HepG2 (cell line): ENCODE data around the gene GPATCH3. TPM values are rescaled to one million over a fixed set of nuclear protein-coding genes. Genes with fewer than 3 reads are reported as not detected.

Source experiments
- ARHGAP35 ChIP-seq: sonication (generic); formaldehyde crosslinking; IDR thresholded peaks from 2 replicates; pipeline ENCODE4 v1.9.0; 2022; ENCODE audit warnings: mild to moderate bottlenecking, inconsistent platforms, moderate library complexity, missing genetic modification reagents, borderline replicate concordance
- BHLHE40 ChIP-seq: IDR thresholded peaks from 2 replicates; pipeline ENCODE4 v1.6.1; 2011; ENCODE audit warnings: low read length, improper control_type of control experiment
- EHMT2 ChIP-seq: fragments of 200-600 bp; sonication (generic); IDR thresholded peaks from 2 replicates; pipeline ENCODE4 v1.7.0; 2017; ENCODE audit warnings: antibody characterized with exemption, low read depth, low read length, borderline replicate concordance
- GABPB1 ChIP-seq: IDR thresholded peaks from 2 replicates; pipeline ENCODE4 v1.6.1; 2016; ENCODE audit warnings: mild to moderate bottlenecking, missing genetic modification reagents, moderate library complexity, missing compliant biosample characterization
- ISX ChIP-seq: sonication (generic); formaldehyde crosslinking; conservative IDR thresholded peaks from 2 replicates; pipeline ENCODE4 v1.5.0; 2020; ENCODE audit warnings: missing genetic modification reagents
- KDM5B ChIP-seq: sonication (generic); formaldehyde crosslinking; IDR thresholded peaks from 2 replicates; pipeline ENCODE4 v1.4.0; 2020; ENCODE audit warnings: missing genetic modification reagents, mild to moderate bottlenecking, borderline replicate concordance
- MAZ ChIP-seq, 2 experiments: sonication (generic) in 1 of 2; formaldehyde crosslinking in 1 of 2; IDR thresholded peaks; 2 replicates each; pipeline versions ENCODE4 v1.5.0 to v1.6.1; 2012 to 2020; ENCODE audit warnings: low read depth in 2 of 2, mild to moderate bottlenecking in 2 of 2, borderline replicate concordance in 1 of 2, improper control_type of control experiment in 1 of 2, low read length in 1 of 2, missing genetic modification reagents in 1 of 2, moderate library complexity in 1 of 2
- NR1H2 ChIP-seq: sonication (generic); formaldehyde crosslinking; IDR thresholded peaks from 2 replicates; pipeline ENCODE4 v1.8.1; 2022; ENCODE audit warnings: low read depth, missing genetic modification reagents, borderline replicate concordance
- PITX1 ChIP-seq: sonication (generic); formaldehyde crosslinking; IDR thresholded peaks from 2 replicates; pipeline ENCODE4 v1.5.1; 2020; ENCODE audit warnings: mild to moderate bottlenecking, missing genetic modification reagents
- SMAD9 ChIP-seq: sonication (generic); formaldehyde crosslinking; IDR thresholded peaks from 2 replicates; pipeline ENCODE4 v1.5.1; 2020; ENCODE audit warnings: mild to moderate bottlenecking, missing genetic modification reagents
- ZNF329 ChIP-seq: sonication (generic); formaldehyde crosslinking; IDR thresholded peaks from 2 replicates; pipeline ENCODE4 v1.9.0; 2021; ENCODE audit warnings: low read depth, mild to moderate bottlenecking, missing genetic modification reagents
- ZNF615 ChIP-seq: sonication (generic); formaldehyde crosslinking; IDR thresholded peaks from 2 replicates; pipeline ENCODE4 v1.5.0; 2020; ENCODE audit warnings: mild to moderate bottlenecking, missing genetic modification reagents, borderline replicate concordance
- ZNF670 ChIP-seq: sonication (generic); formaldehyde crosslinking; IDR thresholded peaks from 2 replicates; pipeline ENCODE4 v1.8.0; 2022; ENCODE audit warnings: mild to moderate bottlenecking, missing genetic modification reagents, borderline replicate concordance
- ZNF883 ChIP-seq: sonication (generic); formaldehyde crosslinking; IDR thresholded peaks from 2 replicates; pipeline ENCODE4 v1.5.1; 2020; ENCODE audit warnings: mild to moderate bottlenecking, missing genetic modification reagents; ENCODE audit errors: not compliant biosample characterization
- ZSCAN31 ChIP-seq: sonication (generic); formaldehyde crosslinking; IDR thresholded peaks from 2 replicates; pipeline ENCODE4 v1.5.0; 2020; ENCODE audit warnings: low read depth, mild to moderate bottlenecking, missing genetic modification reagents
- polyA plus RNA-seq, 8 experiments: library from polyadenylated mRNA; depleted of rRNA in 3 of 8; stranded (reverse) in 7 of 8; unstranded in 1 of 8; fragments of >200 nt; fragmentation: Illumina TruSeq in 4 of 8; extraction: Trizol in 4 of 8; gene quantifications; 2 replicates each; pipeline versions ENCODE4 v1.2.1 to v1.2.3, GENCODE V29; 2011 to 2016; ENCODE audit warnings: low read depth in 4 of 8, missing spikeins in 1 of 8, mixed read lengths in 1 of 8; ENCODE audit not compliant: insufficient read depth in 1 of 8
- total RNA-seq, 5 experiments: library from RNA; depleted of rRNA; stranded (reverse); fragments of >200 nt; fragmentation: Illumina TruSeq; extraction: Trizol; gene quantifications; 2 replicates each; pipeline ENCODE4 v1.2.3, GENCODE V29; 2016; ENCODE audit warnings: low read depth in 1 of 5
- TF ChIP-seq, protein P1 (sequence below): sonication (generic); formaldehyde crosslinking; conservative IDR thresholded peaks from 2 replicates; pipeline ENCODE4 v1.4.0; 2020; ENCODE audit warnings: missing genetic modification reagents
- TF ChIP-seq, protein P2 (sequence below): sonication (generic); formaldehyde crosslinking; IDR thresholded peaks from 2 replicates; pipeline ENCODE4 v1.4.0; 2020; ENCODE audit warnings: missing genetic modification reagents, borderline replicate concordance
- TF ChIP-seq, protein P3 (sequence below): sonication (generic); formaldehyde crosslinking; conservative IDR thresholded peaks from 2 replicates; pipeline ENCODE4 v1.8.0; 2022; ENCODE audit warnings: mild to moderate bottlenecking, moderate library complexity, missing genetic modification reagents

Gene GPATCH3
- total and polyA plus RNA-seq, 2 of the 13 experiments (the other 11 are each of a cell fraction or from before 2014, with no cell fraction given) = 8.3 to 11.0 TPM

DNA sequence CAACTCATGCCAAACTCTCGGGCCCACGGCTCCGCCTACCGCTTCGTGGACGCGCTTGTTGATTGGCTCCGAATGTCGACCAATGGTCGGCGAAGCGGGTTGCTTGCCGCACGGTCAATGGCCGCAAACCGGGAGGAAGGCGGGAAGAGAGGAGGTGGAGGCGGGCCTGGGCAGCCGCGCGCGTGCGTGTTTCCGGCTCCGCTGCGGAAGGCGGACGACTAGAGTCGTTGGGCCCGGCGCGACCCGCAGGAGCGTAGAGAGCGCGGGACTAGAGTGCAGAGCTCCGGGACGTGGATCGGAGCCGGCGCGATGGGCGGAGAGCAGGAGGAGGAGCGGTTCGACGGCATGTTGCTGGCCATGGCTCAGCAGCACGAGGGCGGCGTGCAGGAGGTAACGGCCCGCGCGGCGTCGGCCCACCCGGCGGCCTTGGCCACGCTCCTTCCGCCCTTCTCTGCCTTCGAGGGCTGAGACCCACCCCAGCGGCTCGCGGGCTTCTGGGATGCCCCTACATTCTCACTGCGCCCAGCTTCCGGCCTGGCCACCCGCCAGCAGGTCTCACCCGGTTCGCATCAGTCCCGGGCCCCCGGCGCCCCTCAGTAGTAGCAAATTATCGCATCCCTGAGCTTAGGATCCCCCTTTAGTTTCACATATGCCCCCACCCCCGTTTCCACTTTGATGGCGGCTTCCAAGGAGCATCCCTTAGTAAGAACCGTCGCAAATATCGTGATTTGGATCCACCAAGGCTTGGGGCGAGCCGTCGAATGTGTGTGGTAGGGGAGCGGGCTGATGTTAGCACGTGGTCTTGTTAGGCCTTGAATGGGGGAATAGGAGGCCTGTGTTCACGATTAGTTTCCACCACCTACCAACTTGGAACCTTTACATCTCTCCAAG is 21.5 kb upstream of the GPATCH3 start, which contains the start of gene NUDC (continued):
- no peak for TF ChIP-seq ZNF615 (CRISPR knock-in tag)
- TF ChIP-seq GABPB1 = peak; percentile 97
- TF ChIP-seq, protein P1, sequence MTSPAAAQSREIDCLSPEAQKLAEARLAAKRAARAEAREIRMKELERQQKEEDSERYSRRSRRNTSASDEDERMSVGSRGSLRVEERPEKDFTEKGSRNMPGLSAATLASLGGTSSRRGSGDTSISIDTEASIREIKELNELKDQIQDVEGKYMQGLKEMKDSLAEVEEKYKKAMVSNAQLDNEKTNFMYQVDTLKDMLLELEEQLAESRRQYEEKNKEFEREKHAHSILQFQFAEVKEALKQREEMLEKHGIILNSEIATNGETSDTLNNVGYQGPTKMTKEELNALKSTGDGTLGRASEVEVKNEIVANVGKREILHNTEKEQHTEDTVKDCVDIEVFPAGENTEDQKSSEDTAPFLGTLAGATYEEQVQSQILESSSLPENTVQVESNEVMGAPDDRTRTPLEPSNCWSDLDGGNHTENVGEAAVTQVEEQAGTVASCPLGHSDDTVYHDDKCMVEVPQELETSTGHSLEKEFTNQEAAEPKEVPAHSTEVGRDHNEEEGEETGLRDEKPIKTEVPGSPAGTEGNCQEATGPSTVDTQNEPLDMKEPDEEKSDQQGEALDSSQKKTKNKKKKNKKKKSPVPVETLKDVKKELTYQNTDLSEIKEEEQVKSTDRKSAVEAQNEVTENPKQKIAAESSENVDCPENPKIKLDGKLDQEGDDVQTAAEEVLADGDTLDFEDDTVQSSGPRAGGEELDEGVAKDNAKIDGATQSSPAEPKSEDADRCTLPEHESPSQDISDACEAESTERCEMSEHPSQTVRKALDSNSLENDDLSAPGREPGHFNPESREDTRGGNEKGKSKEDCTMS (CRISPR knock-in tag) = no peak
- peak; percentile 69; the same call in 1 of the 2 replicates for TF ChIP-seq NR1H2 (CRISPR knock-in tag)
- TF ChIP-seq ZNF670 (CRISPR knock-in tag) = no peak; the same call in 1 of the 2 replicates
- TF ChIP-seq MAZ (IDR thresholded peaks at IDR 0.05; ENCODE audit: borderline replicate concordance, low read depth, low read length) = no peak
- TF ChIP-seq MAZ (CRISPR knock-in tag; IDR thresholded peaks at IDR 0.05; ENCODE audit: low read depth) = peak; percentile 81
- no peak for TF ChIP-seq EHMT2
- TF ChIP-seq ARHGAP35 = peak; percentile 66; the same call in 1 of the 2 replicates
- 0 out of 2 replicates have a peak, but pooled peaks have one; percentile 35 for TF ChIP-seq PITX1
- TF ChIP-seq, protein P2, sequence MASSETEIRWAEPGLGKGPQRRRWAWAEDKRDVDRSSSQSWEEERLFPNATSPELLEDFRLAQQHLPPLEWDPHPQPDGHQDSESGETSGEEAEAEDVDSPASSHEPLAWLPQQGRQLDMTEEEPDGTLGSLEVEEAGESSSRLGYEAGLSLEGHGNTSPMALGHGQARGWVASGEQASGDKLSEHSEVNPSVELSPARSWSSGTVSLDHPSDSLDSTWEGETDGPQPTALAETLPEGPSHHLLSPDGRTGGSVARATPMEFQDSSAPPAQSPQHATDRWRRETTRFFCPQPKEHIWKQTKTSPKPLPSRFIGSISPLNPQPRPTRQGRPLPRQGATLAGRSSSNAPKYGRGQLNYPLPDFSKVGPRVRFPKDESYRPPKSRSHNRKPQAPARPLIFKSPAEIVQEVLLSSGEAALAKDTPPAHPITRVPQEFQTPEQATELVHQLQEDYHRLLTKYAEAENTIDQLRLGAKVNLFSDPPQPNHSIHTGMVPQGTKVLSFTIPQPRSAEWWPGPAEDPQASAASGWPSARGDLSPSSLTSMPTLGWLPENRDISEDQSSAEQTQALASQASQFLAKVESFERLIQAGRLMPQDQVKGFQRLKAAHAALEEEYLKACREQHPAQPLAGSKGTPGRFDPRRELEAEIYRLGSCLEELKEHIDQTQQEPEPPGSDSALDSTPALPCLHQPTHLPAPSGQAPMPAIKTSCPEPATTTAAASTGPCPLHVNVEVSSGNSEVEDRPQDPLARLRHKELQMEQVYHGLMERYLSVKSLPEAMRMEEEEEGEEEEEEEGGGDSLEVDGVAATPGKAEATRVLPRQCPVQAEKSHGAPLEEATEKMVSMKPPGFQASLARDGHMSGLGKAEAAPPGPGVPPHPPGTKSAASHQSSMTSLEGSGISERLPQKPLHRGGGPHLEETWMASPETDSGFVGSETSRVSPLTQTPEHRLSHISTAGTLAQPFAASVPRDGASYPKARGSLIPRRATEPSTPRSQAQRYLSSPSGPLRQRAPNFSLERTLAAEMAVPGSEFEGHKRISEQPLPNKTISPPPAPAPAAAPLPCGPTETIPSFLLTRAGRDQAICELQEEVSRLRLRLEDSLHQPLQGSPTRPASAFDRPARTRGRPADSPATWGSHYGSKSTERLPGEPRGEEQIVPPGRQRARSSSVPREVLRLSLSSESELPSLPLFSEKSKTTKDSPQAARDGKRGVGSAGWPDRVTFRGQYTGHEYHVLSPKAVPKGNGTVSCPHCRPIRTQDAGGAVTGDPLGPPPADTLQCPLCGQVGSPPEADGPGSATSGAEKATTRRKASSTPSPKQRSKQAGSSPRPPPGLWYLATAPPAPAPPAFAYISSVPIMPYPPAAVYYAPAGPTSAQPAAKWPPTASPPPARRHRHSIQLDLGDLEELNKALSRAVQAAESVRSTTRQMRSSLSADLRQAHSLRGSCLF (CRISPR knock-in tag) = no peak
- TF ChIP-seq ZNF883 (CRISPR knock-in tag) = peak; percentile 91
- peak; percentile 59; the same call in 1 of the 2 replicates for TF ChIP-seq ZNF329
- TF ChIP-seq ZSCAN31 (CRISPR knock-in tag) = peak; percentile 55; the same call in 1 of the 2 replicates
- TF ChIP-seq ISX (CRISPR knock-in tag) = 0 out of 2 replicates have a peak, but pooled peaks have one; percentile 48
- TF ChIP-seq BHLHE40 = no peak
- TF ChIP-seq SMAD9 = no peak
- TF ChIP-seq KDM5B (CRISPR knock-in tag) = peak; percentile 98; the same call in 1 of the 2 replicates
- TF ChIP-seq, protein P3, sequence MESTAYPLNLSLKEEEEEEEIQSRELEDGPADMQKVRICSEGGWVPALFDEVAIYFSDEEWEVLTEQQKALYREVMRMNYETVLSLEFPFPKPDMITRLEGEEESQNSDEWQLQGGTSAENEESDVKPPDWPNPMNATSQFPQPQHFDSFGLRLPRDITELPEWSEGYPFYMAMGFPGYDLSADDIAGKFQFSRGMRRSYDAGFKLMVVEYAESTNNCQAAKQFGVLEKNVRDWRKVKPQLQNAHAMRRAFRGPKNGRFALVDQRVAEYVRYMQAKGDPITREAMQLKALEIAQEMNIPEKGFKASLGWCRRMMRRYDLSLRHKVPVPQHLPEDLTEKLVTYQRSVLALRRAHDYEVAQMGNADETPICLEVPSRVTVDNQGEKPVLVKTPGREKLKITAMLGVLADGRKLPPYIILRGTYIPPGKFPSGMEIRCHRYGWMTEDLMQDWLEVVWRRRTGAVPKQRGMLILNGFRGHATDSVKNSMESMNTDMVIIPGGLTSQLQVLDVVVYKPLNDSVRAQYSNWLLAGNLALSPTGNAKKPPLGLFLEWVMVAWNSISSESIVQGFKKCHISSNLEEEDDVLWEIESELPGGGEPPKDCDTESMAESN (CRISPR knock-in tag) = 0 out of 2 replicates have a peak, but pooled peaks have one; percentile 61
